Esophagus squamous epithelium (tissue), 4 donors: ENCODE measurements around the gene C8A.

Experiments used
- CTCF ChIP-seq, 6 experiments: fragments of 450-650 bp in 4 of 6; fragments of 200-600 bp in 2 of 6; sonication (generic) in 2 of 6; IDR thresholded peaks; one replicate each; pipeline ENCODE4 v1.5.1; 2016 to 2019; ENCODE audit warnings: antibody characterized with exemption in 6 of 6, mild to moderate bottlenecking in 4 of 6, moderate library complexity in 4 of 6
- POLR2A ChIP-seq, 4 donors: fragments of 450-650 bp; IDR thresholded peaks; one replicate each; pipeline ENCODE4 v1.6.1; 2017; ENCODE audit warnings: antibody characterized with exemption in 4 of 4, mild to moderate bottlenecking in 4 of 4, moderate library complexity in 3 of 4

- no peak for TF ChIP-seq POLR2A (IDR thresholded peaks at IDR 0.05)
- no peak for TF ChIP-seq CTCF (IDR thresholded peaks at IDR 0.05)
Measured at GRCh38 chr1:56929492-56929891, 74.9 kb downstream of the C8A start.
